ENCODE results near the gene CUL3. TPM values are rescaled to one million over a fixed set of nuclear protein-coding genes. Genes with fewer than 3 reads are reported as not detected.
A peak's percentile ranks its signal among the peaks of the same experiment; 100 is the strongest.
"Not testable (repeated sequence)": the region's sequence is repeated elsewhere in the genome, so short reads cannot be mapped to it uniquely, and the experiment has no call there.

CUL3 gene
- total RNA-seq, 1 donor from 2014 or later, result 65.3 TPM

GRCh38 chr2:224485081-224486014, 99.8 kb downstream of the CUL3 start:
- peak; percentile 36 to 48 for TF ChIP-seq POLR2AphosphoS5 (IDR thresholded peaks at IDR 0.05; ENCODE audit: insufficient read depth in 1 of 2, low read depth in 1 of 2)
- H3K9me3 ChIP-seq; DNase-seq (ENCODE audit: extremely low spot score in 2 of 2); H3K27me3 ChIP-seq; H3K36me3 ChIP-seq; intact Hi-C loops (cut with DNase I): not testable (repeated sequence)
- Histone ChIP-seq H3K4me3 (peak overlapping the region in 1 of 2 donors; percentile 9), H3K4me1 (peaks cover 24% of the 10 kb centered on the region), H3K27ac (peak overlapping the region; percentile 11)

GRCh38 chr2:224479826-224480225, 105.3 kb downstream of the CUL3 start:
- H3K4me1 ChIP-seq, result peaks cover 12% of the 10 kb centered on the region
- no peaks in the 10 kb centered on the region for H3K9me3 ChIP-seq
- peaks cover 3 to 38% of the 10 kb centered on the region in 2 donors for H3K36me3 ChIP-seq
- H3K27ac ChIP-seq, result no peak overlapping the region
- H3K27me3 ChIP-seq, result no peaks in the 10 kb centered on the region
- intact Hi-C loops (cut with DNase I), result no loop called here
- no peak for DNase-seq (ENCODE audit: extremely low spot score in 2 of 2)
- no peak for TF ChIP-seq POLR2A (IDR thresholded peaks at IDR 0.05)
- TF ChIP-seq POLR2AphosphoS5 (IDR thresholded peaks at IDR 0.05; ENCODE audit: insufficient read depth in 1 of 2, low read depth in 1 of 2), result no peak
- no peak for TF ChIP-seq CTCF (IDR thresholded peaks at IDR 0.05)
- H3K4me3 ChIP-seq, result no peak overlapping the region

GRCh38 chr2:224472827-224473226, 112.3 kb downstream of the CUL3 start:
- H3K9me3 ChIP-seq, result no peaks in the 10 kb centered on the region
- intact Hi-C loops (cut with DNase I), result no loop called here
- no peaks in the 10 kb centered on the region for H3K27me3 ChIP-seq
- TF ChIP-seq POLR2A (IDR thresholded peaks at IDR 0.05) (no peak), POLR2AphosphoS5 (IDR thresholded peaks at IDR 0.05; ENCODE audit: insufficient read depth in 1 of 2, low read depth in 1 of 2) (no peak), CTCF (IDR thresholded peaks at IDR 0.05) (no peak)
- H3K4me1 ChIP-seq, result no peaks in the 10 kb centered on the region
- H3K36me3 ChIP-seq, result peaks cover 3 to 47% of the 10 kb centered on the region in 2 donors
- no peak overlapping the region for H3K27ac ChIP-seq
- H3K4me3 ChIP-seq, result no peak overlapping the region
- no peak for DNase-seq (ENCODE audit: extremely low spot score in 2 of 2)

GRCh38 chr2:224472137-224472536, 113.0 kb downstream of the CUL3 start:
- Histone ChIP-seq H3K9me3 (no peaks in the 10 kb centered on the region), H3K4me3 (no peak overlapping the region), H3K27ac (no peak overlapping the region), H3K4me1 (no peaks in the 10 kb centered on the region), H3K36me3 (peaks cover 3 to 40% of the 10 kb centered on the region in 2 donors), H3K27me3 (no peaks in the 10 kb centered on the region)
- no peak for DNase-seq (ENCODE audit: extremely low spot score in 2 of 2)
- TF ChIP-seq POLR2AphosphoS5 (IDR thresholded peaks at IDR 0.05; ENCODE audit: insufficient read depth in 1 of 2, low read depth in 1 of 2), result no peak
- TF ChIP-seq CTCF (IDR thresholded peaks at IDR 0.05), result no peak
- TF ChIP-seq POLR2A (IDR thresholded peaks at IDR 0.05), result no peak
- intact Hi-C loops (cut with DNase I), result no loop called here

GRCh38 chr2:224469374-224469964, 115.7 kb downstream of the CUL3 start:
- no peaks in the 10 kb centered on the region for H3K27me3 ChIP-seq
- DNase-seq (ENCODE audit: extremely low spot score in 2 of 2), result no peak
- no peak overlapping the region for H3K4me3 ChIP-seq
- TF ChIP-seq POLR2A (IDR thresholded peaks at IDR 0.05) (no peak), CTCF (IDR thresholded peaks at IDR 0.05) (no peak), POLR2AphosphoS5 (IDR thresholded peaks at IDR 0.05; ENCODE audit: insufficient read depth in 1 of 2, low read depth in 1 of 2) (no peak)
- no peaks in the 10 kb centered on the region for H3K9me3 ChIP-seq
- H3K36me3 ChIP-seq, result peaks cover 0 to 14% of the 10 kb centered on the region in 2 donors
- no peak overlapping the region for H3K27ac ChIP-seq
- H3K4me1 ChIP-seq, result no peaks in the 10 kb centered on the region
- intact Hi-C loops (cut with DNase I), result no loop called here

Measured in vagina (tissue), 2 donors.